Myocyte (in vitro differentiated cells): ENCODE data around the gene CENPN. TPM values are rescaled to one million over a fixed set of nuclear protein-coding genes. Genes with fewer than 3 reads are reported as not detected.

Experiments
- DNase-seq: peaks from one replicate; pipeline ENCODE4 v3.0.0-alpha.2; 2012; ENCODE audit warnings: low read depth
- total RNA-seq: library from RNA; depleted of rRNA; stranded (reverse); fragments of >200 nt; gene quantifications from 2 replicates; pipeline ENCODE4 v1.2.3, GENCODE V29; 2014

Gene CENPN
- total RNA-seq, 1 donor from 2014 or later: 10.8 TPM

GRCh38 chr16:81026429-81026828, 19.4 kb downstream of the CENPN start:
- DNase-seq: no peak

DNA sequence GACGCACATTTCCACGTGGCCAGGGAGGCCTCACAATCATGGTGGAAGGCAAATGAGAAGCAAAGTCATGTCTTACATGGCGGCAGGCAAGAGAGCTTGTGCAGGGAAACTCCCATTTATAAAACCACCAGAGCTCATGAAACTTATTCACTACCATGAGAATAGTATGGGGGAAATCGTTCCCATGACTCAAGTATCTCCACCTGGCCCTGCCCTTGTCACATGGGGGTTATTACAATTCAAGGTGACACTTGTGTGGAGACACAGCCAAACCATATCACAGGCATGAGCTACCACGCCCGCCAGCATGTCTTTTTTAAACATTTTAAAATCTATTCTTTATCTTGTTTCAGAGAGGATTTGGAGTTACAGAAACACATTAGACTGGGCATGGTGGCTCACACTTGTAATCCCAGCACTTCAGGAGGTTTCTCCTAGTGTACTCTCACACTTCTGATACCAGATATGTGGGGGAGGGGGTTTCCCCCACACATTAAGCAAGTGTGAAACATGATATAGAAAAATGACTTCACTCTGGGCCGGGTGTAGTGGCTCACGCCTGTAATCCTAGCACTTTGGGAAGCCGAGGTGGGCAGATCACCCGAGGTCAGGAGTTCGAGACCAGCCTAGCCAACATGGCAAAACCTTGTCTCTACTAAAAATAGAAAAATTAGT, 23.1 kb downstream of the CENPN start:
- DNase-seq: no peak

- peak; percentile 86 for DNase-seq
Measured at GRCh38 chr16:81035398-81035974, 28.5 kb downstream of the CENPN start, which contains the start of gene ATMIN. Gene ATMIN, plus strand, starts transcription at chr16:81035842. Its CDS starts 29 bp downstream, at chr16:81035871.

DNA sequence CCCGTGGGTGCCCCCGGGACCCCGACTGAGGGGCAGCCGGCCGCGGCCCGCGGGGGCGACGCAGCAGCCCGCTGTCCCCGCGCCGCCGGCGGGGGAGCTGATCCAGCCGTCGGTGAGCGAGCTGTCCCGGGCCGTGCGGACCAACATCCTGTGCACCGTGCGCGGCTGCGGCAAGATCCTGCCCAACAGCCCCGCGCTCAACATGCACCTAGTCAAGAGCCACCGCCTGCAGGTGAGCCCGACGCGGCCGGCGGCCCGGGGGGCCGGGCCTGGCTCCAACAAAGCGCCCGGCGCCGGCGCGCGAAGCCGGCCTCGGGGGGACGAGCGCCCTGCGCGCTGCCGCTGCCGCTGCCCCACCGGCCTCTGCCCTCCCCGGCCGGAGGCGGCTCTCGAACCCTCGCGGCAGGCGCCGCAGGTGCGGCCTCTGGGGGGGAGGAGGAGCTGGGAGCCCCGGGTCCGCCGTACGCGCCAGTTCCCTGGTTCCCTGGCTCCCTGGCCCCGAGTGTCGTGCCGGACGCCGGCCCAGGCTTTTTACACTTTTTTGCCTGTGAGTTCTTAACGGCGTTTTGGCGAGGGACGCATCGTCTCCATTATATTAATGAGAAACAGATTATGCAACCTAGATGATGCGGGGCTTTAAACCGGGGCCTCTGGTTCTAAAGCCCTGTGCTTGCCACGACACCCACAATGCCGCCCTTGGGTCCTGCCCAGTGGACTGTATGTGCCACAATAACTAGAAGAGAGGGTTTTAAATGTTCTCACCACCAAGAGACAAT, 29.1 kb downstream of the CENPN start:
- DNase-seq: peak; percentile 28

DNA sequence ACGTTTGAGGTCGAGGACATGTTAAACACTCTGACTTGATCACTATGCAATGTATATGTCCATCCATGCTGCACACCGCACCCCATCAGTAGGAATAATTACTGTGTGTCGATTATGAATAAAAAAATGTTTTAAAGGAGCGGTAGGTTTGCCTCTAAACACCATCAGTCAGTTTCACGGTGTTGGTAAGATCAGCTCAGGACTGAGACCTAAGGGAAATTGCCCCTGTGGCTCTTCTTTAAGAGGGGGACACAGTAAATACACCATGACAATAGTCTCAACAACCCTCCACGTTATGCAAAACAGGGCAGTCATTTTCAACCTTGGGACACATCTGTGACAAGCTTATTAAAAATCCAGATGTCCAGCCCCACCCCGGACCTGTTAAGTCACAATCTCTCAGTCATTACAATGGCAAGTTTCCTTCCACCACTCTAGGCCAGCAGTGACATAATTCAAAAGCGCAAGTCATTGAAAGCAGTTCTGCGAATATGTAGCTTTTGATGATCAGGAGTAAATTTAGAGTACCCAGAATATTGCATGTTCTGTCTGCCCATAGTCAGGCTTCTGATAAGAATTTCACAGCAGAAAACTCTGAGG, 29.8 kb downstream of the CENPN start:
- DNase-seq: no peak

DNA sequence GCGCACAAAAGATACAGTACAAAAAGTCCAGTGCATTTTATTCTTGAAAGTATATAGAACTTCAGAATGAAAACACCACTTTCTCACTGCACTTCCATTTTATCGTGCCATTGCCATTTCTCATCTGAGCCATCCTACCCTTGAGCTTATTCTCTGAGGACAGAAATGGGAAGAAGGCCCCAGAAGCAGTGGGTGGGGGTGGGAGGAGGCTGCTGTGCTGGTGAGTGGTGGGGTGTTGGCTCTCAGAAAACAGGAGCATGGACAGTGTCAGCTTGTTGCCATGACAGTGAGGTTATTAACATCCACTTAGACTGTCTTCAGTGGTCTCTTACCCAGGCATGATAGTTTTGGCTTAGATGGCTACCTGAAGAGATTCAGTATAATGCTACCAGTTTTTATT, 33.1 kb downstream of the CENPN start:
- no peak for DNase-seq

GRCh38 chr16:81040842-81041241, 33.8 kb downstream of the CENPN start:
- DNase-seq: no peak

DNA sequence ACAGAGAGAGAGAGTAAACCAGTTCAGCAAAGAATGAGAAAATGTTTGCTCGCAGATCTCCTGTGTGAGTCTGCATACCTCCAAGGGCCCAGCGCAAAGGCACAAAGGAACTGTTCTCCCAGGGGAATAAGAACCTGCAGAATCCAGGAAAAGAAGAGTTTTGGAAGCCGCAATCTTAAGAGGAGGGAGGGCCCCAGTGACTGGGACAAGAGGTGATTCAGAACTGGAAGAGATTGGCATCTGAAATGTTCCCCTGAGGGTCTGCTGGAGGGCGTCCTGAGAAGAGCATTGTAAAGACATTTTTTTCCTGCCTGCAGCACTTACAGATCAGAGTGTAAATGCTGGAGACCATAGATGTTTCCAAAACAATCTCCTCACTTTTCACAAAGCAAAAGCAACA, 34.7 kb downstream of the CENPN start:
- no peak for DNase-seq

- DNase-seq: no peak
Measured at GRCh38 chr16:81042821-81043220, 35.8 kb downstream of the CENPN start.

DNA sequence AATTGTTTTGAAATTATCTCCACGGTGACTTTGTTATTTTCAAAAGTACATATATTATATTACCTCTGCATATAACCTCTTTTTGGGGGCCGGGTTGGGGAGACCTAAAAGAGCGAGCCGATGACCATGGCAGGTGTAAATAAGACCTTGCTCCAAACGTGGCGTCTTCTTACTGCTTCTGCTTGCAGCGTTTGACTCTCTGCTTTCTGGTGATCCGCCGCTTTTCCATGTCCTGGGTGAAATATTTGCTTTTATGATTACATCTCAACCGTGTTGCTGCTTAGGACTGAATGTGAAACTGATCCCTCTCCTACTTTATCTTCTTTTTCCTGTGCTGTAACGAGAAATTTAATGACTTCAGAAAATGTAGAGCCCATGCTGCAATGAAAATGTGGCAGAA, 46.7 kb downstream of the CENPN start:
- no peak for DNase-seq

DNA sequence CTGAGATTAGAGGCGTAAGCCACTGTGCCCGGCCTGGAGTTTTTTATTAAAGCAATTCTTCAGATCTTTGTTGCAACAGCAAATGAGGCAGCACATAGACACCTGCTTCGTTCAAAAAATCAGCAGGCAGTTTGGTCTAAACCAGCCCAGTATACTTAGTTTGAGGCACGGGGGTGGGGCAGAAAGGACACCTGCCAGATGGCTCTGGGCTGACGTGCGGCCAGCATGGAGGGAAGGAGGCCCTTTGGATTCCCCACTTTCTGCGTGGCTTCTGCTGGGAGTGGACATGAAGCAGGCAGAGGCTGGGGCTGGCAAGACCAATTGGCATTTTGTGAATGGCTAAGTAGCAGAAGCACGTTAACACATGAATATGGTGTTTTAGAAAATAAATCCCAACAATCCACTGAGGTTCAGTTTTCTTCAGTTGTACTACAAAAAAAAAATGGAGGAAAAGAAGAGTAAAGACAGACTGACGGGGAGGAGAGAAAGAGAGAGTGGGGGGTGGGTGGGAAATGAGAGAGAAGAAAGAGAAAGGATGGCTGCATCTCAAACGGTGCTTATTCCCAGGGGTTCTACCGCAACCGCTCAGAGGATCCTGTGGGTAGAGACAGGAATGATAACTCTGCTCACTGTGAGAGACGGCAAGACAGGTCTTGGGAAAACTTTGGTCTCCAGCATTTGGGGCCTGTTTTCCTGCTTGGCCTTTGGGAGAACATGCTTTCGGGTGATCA, 53.7 kb downstream of the CENPN start:
- no peak for DNase-seq

DNA sequence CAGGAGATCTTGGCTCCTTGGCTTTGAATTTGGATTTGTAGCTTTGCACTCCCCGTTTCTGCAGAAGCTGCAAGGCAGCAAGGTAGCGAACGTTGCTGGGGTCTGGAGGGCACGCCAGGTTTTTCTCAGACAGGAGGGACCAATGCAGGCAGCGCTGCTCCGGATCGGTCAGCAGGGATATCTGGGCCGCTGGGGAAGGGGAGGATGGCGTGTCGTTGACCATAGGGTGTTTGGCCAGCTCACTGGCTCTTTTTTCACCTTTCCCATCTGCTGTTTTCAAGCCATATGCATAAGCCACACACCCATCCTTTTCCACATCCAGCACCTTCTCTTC, 54.3 kb downstream of the CENPN start:
- DNase-seq: no peak

DNA sequence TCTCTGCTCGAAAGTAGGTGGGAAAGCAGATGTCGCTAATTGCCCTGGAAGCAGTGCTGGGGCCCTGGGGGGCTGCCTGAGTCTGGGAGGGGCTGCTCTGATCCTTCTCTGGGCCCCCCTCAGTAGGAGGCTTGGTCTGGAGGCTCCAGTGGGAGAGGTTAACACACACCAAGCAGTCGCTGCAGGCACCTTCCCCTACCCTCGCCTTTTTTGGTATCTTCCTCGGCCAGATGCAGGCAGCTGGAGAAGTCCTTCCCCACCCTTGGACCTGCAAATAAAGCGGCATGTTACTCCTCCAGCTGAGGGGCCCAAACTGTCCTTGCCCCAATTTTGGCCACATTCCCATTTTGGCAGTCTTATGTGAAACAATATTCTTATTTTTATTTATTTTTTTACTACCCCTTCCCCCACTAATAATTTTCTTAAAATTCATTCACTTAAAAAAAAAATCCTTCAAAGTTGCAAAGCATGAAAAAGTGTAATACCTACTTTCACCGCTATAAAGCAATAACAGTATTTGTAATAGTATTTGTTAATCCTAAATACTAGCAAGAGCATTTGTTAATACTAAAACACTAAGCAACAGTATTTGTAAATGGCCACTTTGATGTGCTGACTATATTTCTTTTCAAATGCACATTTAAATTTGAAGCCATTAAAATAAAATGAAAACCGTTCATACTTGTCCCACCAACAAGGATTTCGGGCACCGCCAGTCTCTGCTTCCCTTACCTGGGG, 55.0 kb downstream of the CENPN start:
- no peak for DNase-seq

- DNase-seq: no peak
Measured at GRCh38 chr16:81066681-81067080, 59.7 kb downstream of the CENPN start.

DNA sequence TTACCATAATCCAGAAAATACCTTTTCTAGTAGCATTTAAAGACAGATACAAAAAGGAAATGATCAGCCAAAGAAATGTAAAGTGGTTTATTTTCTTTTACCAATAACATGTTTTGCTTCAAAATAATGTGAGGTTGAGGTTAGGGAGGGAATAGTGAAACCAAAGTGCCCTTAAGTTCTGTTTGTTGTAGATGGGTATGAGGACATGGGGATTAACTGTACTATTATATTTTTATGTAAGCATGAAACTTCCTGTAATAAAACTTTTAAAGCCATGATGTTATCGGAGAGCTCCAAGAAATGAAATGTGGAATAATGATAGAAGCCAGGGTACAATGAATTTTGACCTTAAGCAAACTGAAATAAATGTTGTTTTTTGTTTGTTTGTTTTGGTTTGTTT, 60.2 kb downstream of the CENPN start:
- no peak for DNase-seq

- no peak for DNase-seq
Measured at GRCh38 chr16:81069063-81069462, 62.0 kb downstream of the CENPN start.

DNA sequence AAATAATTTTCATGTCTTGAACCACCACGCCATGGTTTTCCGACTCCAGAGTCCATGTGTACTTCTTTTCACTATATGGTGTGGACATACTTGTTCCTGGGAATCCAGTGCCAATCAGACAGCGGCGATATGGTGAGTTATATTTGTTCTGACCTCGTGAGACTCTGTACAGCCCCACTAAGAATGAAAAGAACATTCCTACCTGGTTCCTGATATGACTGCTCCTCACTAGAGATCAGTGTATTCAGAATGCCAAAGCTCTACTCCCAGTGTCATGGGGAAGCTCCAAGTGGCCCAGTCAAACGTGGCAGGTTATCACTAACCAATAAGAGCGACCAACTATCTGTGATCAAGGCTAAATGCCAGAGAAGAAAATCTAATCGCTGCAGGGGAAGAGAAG, 64.0 kb downstream of the CENPN start:
- DNase-seq: no peak

DNA sequence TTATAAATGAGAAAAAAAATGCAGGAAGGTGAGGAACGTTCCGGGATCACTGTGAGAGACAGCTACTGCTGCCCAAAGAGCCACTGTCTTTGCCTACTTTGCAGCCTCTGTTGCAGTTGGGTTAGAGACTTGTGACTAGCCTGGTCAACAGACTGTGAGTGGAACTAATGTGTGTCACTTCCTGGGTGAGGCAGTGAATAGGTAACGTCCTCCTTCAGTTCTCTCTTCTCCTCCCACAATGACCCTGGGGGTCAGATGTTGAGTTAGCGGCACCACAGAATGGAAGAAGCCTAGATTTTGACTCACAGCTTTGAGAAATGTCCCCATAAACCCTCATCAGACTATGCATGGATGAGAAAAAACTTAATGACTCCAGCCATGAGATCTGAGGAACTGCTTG, 64.8 kb downstream of the CENPN start:
- DNase-seq: no peak

DNA sequence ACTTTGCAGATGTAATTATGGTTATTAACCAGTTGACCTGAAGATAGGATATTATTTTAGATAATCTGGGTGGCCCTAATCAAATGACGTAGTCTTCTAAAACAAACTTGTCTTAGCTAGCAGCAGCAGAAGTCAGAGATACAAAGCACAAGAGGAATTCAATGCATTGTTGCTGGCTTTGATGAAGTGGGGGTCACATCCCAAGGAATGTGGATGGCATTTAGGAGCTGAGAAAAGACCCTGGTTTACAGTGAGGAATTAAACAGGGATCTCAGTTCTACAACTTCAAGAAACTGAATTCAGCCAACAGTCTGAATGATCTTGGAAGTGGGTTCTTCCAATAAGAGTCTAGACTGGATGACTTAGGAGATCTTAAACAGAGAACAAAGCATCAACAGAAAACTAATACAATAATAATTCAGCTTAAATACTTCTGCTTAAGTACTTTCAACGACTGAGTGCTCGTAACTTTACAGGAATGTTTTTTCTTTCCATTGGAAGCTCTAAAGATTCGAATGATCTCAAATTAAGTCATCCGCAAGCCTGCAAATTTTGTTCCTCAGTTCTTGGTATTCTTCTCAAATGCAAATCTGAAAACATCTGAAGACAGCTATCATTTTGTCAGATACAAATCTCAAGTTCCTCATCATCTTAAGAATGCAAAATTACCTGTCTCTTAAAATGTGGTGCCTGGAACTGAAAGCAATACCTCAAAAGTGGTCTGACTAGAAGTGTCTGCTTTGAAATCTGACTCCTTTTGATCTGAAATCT, 66.7 kb downstream of the CENPN start:
- no peak for DNase-seq

DNA sequence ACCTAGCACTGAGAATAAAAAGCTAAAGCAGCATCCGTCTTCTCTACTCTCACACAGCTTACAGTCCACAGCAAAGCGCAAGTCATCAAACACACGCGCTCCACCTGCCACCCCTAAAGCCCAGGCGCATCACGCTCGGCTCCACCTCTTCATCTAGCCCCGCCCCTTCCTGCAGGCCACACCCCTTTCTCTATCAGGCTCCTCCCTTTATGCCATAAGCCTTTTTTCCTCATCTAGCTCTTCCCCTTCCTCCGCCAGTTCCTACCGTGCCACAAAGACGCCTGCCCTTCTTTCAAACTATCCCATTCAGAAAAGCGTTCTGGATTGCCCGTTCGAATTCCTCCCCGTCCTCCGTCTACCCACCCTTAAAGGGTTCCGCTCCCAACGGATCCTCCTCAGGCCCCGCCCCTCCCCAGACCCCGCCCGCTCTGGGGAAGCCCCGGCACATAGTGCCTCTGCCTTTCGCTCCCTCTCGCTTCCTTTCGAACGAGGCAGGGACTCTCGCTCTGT, 69.6 kb downstream of the CENPN start:
- peak; percentile 91 for DNase-seq
